ENCODE measurements around the gene NCAM1.

GRCh38 chr11:113152500-113152899 lies 191.3 kb downstream of the NCAM1 start:
- no peak for TF ChIP-seq CTCF (IDR thresholded peaks at IDR 0.05; ENCODE audit: borderline replicate concordance, extremely low read depth, low read length, poor library complexity, severe bottlenecking)
- TF ChIP-seq EZH2 (IDR thresholded peaks at IDR 0.05; ENCODE audit: borderline replicate concordance, low read depth, low read length, severe bottlenecking), result no peak
